ENCODE data around the gene GID4. TPM values are rescaled to one million over a fixed set of nuclear protein-coding genes. Genes with fewer than 3 reads are reported as not detected.

GID4 gene
- total RNA-seq, 1 donor from 2014 or later = 18.0 TPM

GRCh38 chr17:18106211-18106610 lies 67.0 kb downstream of the GID4 start:
- no peaks in the 10 kb centered on the region for H3K4me1 ChIP-seq
- no peak overlapping the region for H3K27ac ChIP-seq (replicated peaks)
- no peak for DNase-seq
- TF ChIP-seq, protein P1, sequence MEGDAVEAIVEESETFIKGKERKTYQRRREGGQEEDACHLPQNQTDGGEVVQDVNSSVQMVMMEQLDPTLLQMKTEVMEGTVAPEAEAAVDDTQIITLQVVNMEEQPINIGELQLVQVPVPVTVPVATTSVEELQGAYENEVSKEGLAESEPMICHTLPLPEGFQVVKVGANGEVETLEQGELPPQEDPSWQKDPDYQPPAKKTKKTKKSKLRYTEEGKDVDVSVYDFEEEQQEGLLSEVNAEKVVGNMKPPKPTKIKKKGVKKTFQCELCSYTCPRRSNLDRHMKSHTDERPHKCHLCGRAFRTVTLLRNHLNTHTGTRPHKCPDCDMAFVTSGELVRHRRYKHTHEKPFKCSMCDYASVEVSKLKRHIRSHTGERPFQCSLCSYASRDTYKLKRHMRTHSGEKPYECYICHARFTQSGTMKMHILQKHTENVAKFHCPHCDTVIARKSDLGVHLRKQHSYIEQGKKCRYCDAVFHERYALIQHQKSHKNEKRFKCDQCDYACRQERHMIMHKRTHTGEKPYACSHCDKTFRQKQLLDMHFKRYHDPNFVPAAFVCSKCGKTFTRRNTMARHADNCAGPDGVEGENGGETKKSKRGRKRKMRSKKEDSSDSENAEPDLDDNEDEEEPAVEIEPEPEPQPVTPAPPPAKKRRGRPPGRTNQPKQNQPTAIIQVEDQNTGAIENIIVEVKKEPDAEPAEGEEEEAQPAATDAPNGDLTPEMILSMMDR (IDR thresholded peaks at IDR 0.05; ENCODE audit: borderline replicate concordance) = no peak
- intact Hi-C loops (cut with micrococcal nuclease) = no loop called here
- no peaks in the 10 kb centered on the region for H3K27me3 ChIP-seq (ENCODE audit: low read depth)
- H3K4me3 ChIP-seq = no peak overlapping the region
- peaks cover 30% of the 10 kb centered on the region for H3K36me3 ChIP-seq
- H3K9me3 ChIP-seq (replicated peaks) = no peaks in the 10 kb centered on the region

GRCh38 chr17:18107061-18107790 lies 68.0 kb downstream of the GID4 start:
- Histone ChIP-seq H3K4me1 (no peaks in the 10 kb centered on the region), H3K27ac (replicated peaks) (no peak overlapping the region), H3K36me3 (peaks cover 22% of the 10 kb centered on the region), H3K4me3 (no peak overlapping the region), H3K9me3 (replicated peaks) (no peaks in the 10 kb centered on the region), H3K27me3 (ENCODE audit: low read depth) (no peaks in the 10 kb centered on the region)
- intact Hi-C loops (cut with micrococcal nuclease) = no loop called here
- TF ChIP-seq, protein P1 (IDR thresholded peaks at IDR 0.05; ENCODE audit: borderline replicate concordance) = no peak
- no peak for DNase-seq

- Histone ChIP-seq H3K36me3 (peaks cover 22% of the 10 kb centered on the region), H3K4me3 (no peak overlapping the region), H3K27me3 (ENCODE audit: low read depth) (no peaks in the 10 kb centered on the region), H3K27ac (replicated peaks) (no peak overlapping the region), H3K4me1 (no peaks in the 10 kb centered on the region), H3K9me3 (replicated peaks) (no peaks in the 10 kb centered on the region)
- TF ChIP-seq, protein P1 (IDR thresholded peaks at IDR 0.05; ENCODE audit: borderline replicate concordance) = no peak
- intact Hi-C loops (cut with micrococcal nuclease) = no loop called here
- no peak for DNase-seq
These were observed 68.8 kb downstream of the GID4 start for GRCh38 chr17:18107971-18108370.

GRCh38 chr17:18108401-18109312 lies 69.4 kb downstream of the GID4 start, which contains the start of gene MYO15A:
Gene MYO15A, plus strand, starts transcription at chr17:18108756. Its CDS starts 10,045 bp downstream, at chr17:18118801.
- intact Hi-C loops (cut with micrococcal nuclease) = no loop called here
- H3K4me3 ChIP-seq = no peak within 1 kb of the TSS
- no peaks in the 10 kb centered on the region for H3K4me1 ChIP-seq
- H3K27ac ChIP-seq (replicated peaks) = no peak within 1 kb of the TSS
- H3K9me3 ChIP-seq (replicated peaks) = no peaks in the 10 kb centered on the region
- TF ChIP-seq, protein P1 (IDR thresholded peaks at IDR 0.05; ENCODE audit: borderline replicate concordance) = no peak
- no peaks in the 10 kb centered on the region for H3K27me3 ChIP-seq (ENCODE audit: low read depth)
- H3K36me3 ChIP-seq = peaks cover 21% of the 10 kb centered on the region
- no peak for DNase-seq

DNA sequence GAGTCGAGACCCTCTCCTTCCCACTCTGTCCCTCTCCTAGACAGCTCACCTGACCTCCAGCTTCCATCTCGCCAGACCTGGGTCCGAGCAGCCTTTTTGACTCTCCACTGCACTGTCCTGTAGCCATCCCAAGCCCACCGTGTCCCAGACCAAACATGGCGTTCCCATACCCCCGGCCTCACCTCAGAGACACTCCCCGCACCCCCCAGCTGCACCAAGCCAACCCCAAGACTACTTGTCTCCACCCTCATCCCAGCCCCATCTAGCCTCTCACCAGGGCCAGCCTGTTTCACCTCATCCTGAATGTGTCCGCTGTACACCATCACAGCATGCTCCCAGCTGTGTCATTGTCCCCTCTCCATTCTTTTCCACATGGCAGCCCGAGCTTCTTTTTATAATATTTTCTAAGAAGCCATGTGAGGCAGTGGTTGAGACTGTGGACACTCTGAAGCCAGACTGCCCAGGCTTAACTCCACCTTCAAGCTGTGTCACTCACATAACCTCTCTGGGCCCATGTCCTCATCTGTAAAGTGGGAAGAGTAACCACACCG lies 70.8 kb downstream of the GID4 start:
- intact Hi-C loops (cut with micrococcal nuclease) = no loop called here
- no peaks in the 10 kb centered on the region for H3K27me3 ChIP-seq (ENCODE audit: low read depth)
- DNase-seq = no peak
- H3K4me1 ChIP-seq = no peaks in the 10 kb centered on the region
- H3K9me3 ChIP-seq (replicated peaks) = no peaks in the 10 kb centered on the region
- H3K4me3 ChIP-seq = no peak overlapping the region
- H3K36me3 ChIP-seq = peaks cover 14% of the 10 kb centered on the region
- H3K27ac ChIP-seq (replicated peaks) = no peak overlapping the region
- TF ChIP-seq, protein P1 (IDR thresholded peaks at IDR 0.05; ENCODE audit: borderline replicate concordance) = no peak

Measured in left ventricle myocardium inferior (tissue), 1 donor.